Mesendoderm (in vitro differentiated cells): ENCODE results near the gene MACROD2.

Experiments
- DNase-seq: peaks from one replicate; pipeline ENCODE4 v3.0.0; 2013
- H2AK5ac ChIP-seq: 2 replicates; pipeline ENCODE4 v1.6.1; 2013; ENCODE audit warnings: low read length, inconsistent platforms
- H2BK120ac ChIP-seq: 2 replicates; pipeline ENCODE4 v1.6.1; 2013; ENCODE audit warnings: low read depth, mild to moderate bottlenecking, low read length, moderate library complexity, mixed read lengths
- H2BK15ac ChIP-seq: replicated peaks from 2 replicates; pipeline ENCODE4 v1.6.1; 2013; ENCODE audit warnings: low read depth, mild to moderate bottlenecking, moderate library complexity
- H2BK5ac ChIP-seq: 2 replicates; pipeline ENCODE4 v1.6.1; 2013; ENCODE audit warnings: low read length, inconsistent platforms
- H3K18ac ChIP-seq: 2 replicates; pipeline ENCODE4 v1.6.1; 2013; ENCODE audit warnings: mild to moderate bottlenecking, low read length, mixed read lengths
- H3K23ac ChIP-seq: one replicate; pipeline ENCODE4 v1.6.1; 2013; ENCODE audit warnings: low read length
- H3K27ac ChIP-seq: 2 replicates; pipeline ENCODE4 v1.5.1; 2013; ENCODE audit warnings: low read depth, mild to moderate bottlenecking, inconsistent platforms, low read length, moderate library complexity
- H3K27me3 ChIP-seq: 2 replicates; pipeline ENCODE4 v1.6.1; 2013; ENCODE audit warnings: low read length, control low read depth, mild to moderate bottlenecking, inconsistent platforms; ENCODE audit not compliant: insufficient read depth, poor library complexity
- H3K36me3 ChIP-seq: 2 replicates; pipeline ENCODE4 v1.6.1; 2013; ENCODE audit warnings: low read length, inconsistent platforms; ENCODE audit not compliant: control insufficient read depth, insufficient read depth
- H3K4ac ChIP-seq: one replicate; pipeline ENCODE4 v1.6.1; 2013; ENCODE audit warnings: low read depth, mild to moderate bottlenecking, low read length, moderate library complexity
- H3K4me1 ChIP-seq: 2 replicates; pipeline ENCODE4 v1.6.1; 2013; ENCODE audit warnings: low read depth, low read length, inconsistent platforms; ENCODE audit not compliant: control insufficient read depth
- H3K4me2 ChIP-seq: 2 replicates; pipeline ENCODE4 v1.6.1; 2013; ENCODE audit warnings: low read length
- H3K4me3 ChIP-seq: 2 replicates; pipeline ENCODE4 v1.5.1; 2013; ENCODE audit warnings: mild to moderate bottlenecking, low read length
- H3K56ac ChIP-seq: one replicate; pipeline ENCODE4 v1.6.1; 2013; ENCODE audit warnings: low read length
- H3K79me1 ChIP-seq: 2 replicates; pipeline ENCODE4 v1.6.1; 2013; ENCODE audit warnings: low read length, inconsistent platforms
- H3K79me2 ChIP-seq: 2 replicates; pipeline ENCODE4 v1.6.1; 2013; ENCODE audit warnings: mild to moderate bottlenecking, low read length; ENCODE audit not compliant: control insufficient read depth, insufficient read depth
- H3K9ac ChIP-seq: 2 replicates; pipeline ENCODE4 v1.6.1; 2013; ENCODE audit warnings: low read length, inconsistent platforms
- H4K5ac ChIP-seq: one replicate; pipeline ENCODE4 v1.6.1; 2013; ENCODE audit warnings: low read length
- H4K8ac ChIP-seq: one replicate; pipeline ENCODE4 v1.6.1; 2013; ENCODE audit warnings: low read depth, mild to moderate bottlenecking, control low read depth, low read length, moderate library complexity
- WGBS: extraction: QIAGEN DNeasy Blood & Tissue Kit; methylation state at CpG from one replicate; pipeline ENCODE4 v1.1.7; 2013; ENCODE audit warnings: low lambda C conversion rate, missing lambda C conversion rate; ENCODE audit not compliant: insufficient coverage; ENCODE audit errors: extremely low coverage; 5-methylcytosine and 5-hydroxymethylcytosine counted together

Gene MACROD2

GRCh38 chr20:15506311-15506710, 1511.0 kb downstream of the MACROD2 start:
- Histone ChIP-seq H2AK5ac (no peak overlapping the region), H3K4ac (no peak overlapping the region), H3K9ac (no peak overlapping the region), H4K8ac (no peak overlapping the region), H2BK15ac (no peak overlapping the region), H3K23ac (no peak overlapping the region), H3K79me2 (no peaks in the 10 kb centered on the region), H4K5ac (no peak overlapping the region), H3K4me1 (no peaks in the 10 kb centered on the region), H2BK120ac (no peak overlapping the region), H3K4me3 (no peak overlapping the region), H3K56ac (no peak overlapping the region), H3K27me3 (no peaks in the 10 kb centered on the region), H3K18ac (no peak overlapping the region), H3K4me2 (no peak overlapping the region), H3K36me3 (no peaks in the 10 kb centered on the region), H2BK5ac (no peak overlapping the region), H3K79me1 (no peaks in the 10 kb centered on the region), H3K27ac (no peak overlapping the region)
- WGBS = no CpG with 5 or more reads among the region's 5 CpGs
- DNase-seq = no peak

- Histone ChIP-seq H4K8ac (no peak overlapping the region), H3K4ac (no peak overlapping the region), H2BK15ac (no peak overlapping the region), H4K5ac (no peak overlapping the region), H2BK5ac (no peak overlapping the region), H3K27me3 (no peaks in the 10 kb centered on the region), H3K79me1 (no peaks in the 10 kb centered on the region), H2AK5ac (no peak overlapping the region), H3K4me3 (no peak overlapping the region), H3K36me3 (no peaks in the 10 kb centered on the region), H3K18ac (no peak overlapping the region), H3K4me1 (no peaks in the 10 kb centered on the region), H3K79me2 (no peaks in the 10 kb centered on the region), H3K9ac (no peak overlapping the region), H3K4me2 (no peak overlapping the region), H2BK120ac (no peak overlapping the region), H3K56ac (no peak overlapping the region), H3K23ac (no peak overlapping the region), H3K27ac (no peak overlapping the region)
- WGBS = 100% methylated on average over 1 of the region's 3 CpGs
- no peak for DNase-seq
These were observed 1511.8 kb downstream of the MACROD2 start for GRCh38 chr20:15507151-15507550.

- Histone ChIP-seq H3K23ac (no peak overlapping the region), H4K5ac (no peak overlapping the region), H2BK120ac (no peak overlapping the region), H2BK15ac (no peak overlapping the region), H3K79me2 (no peaks in the 10 kb centered on the region), H4K8ac (no peak overlapping the region), H2BK5ac (no peak overlapping the region), H3K56ac (no peak overlapping the region), H2AK5ac (no peak overlapping the region), H3K27ac (no peak overlapping the region), H3K4me1 (no peaks in the 10 kb centered on the region), H3K4me3 (no peak overlapping the region), H3K4ac (no peak overlapping the region), H3K4me2 (no peak overlapping the region), H3K18ac (no peak overlapping the region), H3K79me1 (no peaks in the 10 kb centered on the region), H3K9ac (no peak overlapping the region), H3K27me3 (no peaks in the 10 kb centered on the region), H3K36me3 (no peaks in the 10 kb centered on the region)
- WGBS = no CpG with 5 or more reads among the region's 1 CpG
- no peak for DNase-seq
These were observed 1516.2 kb downstream of the MACROD2 start for GRCh38 chr20:15511551-15511950.

- Histone ChIP-seq H3K4me2 (no peak overlapping the region), H3K23ac (no peak overlapping the region), H3K79me1 (no peaks in the 10 kb centered on the region), H3K9ac (no peak overlapping the region), H3K79me2 (no peaks in the 10 kb centered on the region), H2BK5ac (no peak overlapping the region), H2BK120ac (no peak overlapping the region), H3K18ac (no peak overlapping the region), H4K5ac (no peak overlapping the region), H3K4ac (no peak overlapping the region), H3K36me3 (no peaks in the 10 kb centered on the region), H3K4me3 (no peak overlapping the region), H3K27me3 (no peaks in the 10 kb centered on the region), H2BK15ac (no peak overlapping the region), H4K8ac (no peak overlapping the region), H3K4me1 (no peaks in the 10 kb centered on the region), H3K56ac (no peak overlapping the region), H2AK5ac (no peak overlapping the region), H3K27ac (no peak overlapping the region)
- WGBS = no CpG with 5 or more reads among the region's 5 CpGs
- DNase-seq = no peak
These were observed 1517.6 kb downstream of the MACROD2 start for GRCh38 chr20:15512916-15513315.

- Histone ChIP-seq H3K23ac (no peak overlapping the region), H3K79me2 (no peaks in the 10 kb centered on the region), H3K4me1 (no peaks in the 10 kb centered on the region), H3K18ac (no peak overlapping the region), H3K4me3 (no peak overlapping the region), H3K4ac (no peak overlapping the region), H2BK120ac (no peak overlapping the region), H3K4me2 (no peak overlapping the region), H2BK15ac (no peak overlapping the region), H3K56ac (no peak overlapping the region), H2AK5ac (no peak overlapping the region), H3K9ac (no peak overlapping the region), H4K8ac (no peak overlapping the region), H4K5ac (no peak overlapping the region), H3K27me3 (no peaks in the 10 kb centered on the region), H3K36me3 (no peaks in the 10 kb centered on the region), H3K79me1 (no peaks in the 10 kb centered on the region), H3K27ac (no peak overlapping the region), H2BK5ac (no peak overlapping the region)
- no CpG with 5 or more reads among the region's 2 CpGs for WGBS
- DNase-seq = no peak
These were observed 1520.4 kb downstream of the MACROD2 start for GRCh38 chr20:15515691-15516090.

- no peak overlapping the region for H3K56ac ChIP-seq
- H3K27ac ChIP-seq = no peak overlapping the region
- no peaks in the 10 kb centered on the region for H3K36me3 ChIP-seq
- no peak overlapping the region for H2BK15ac ChIP-seq
- no peak overlapping the region for H2BK120ac ChIP-seq
- DNase-seq = no peak
- H3K9ac ChIP-seq = no peak overlapping the region
- H4K5ac ChIP-seq = no peak overlapping the region
- H3K4me2 ChIP-seq = no peak overlapping the region
- H3K4me3 ChIP-seq = no peak overlapping the region
- H4K8ac ChIP-seq = no peak overlapping the region
- no peak overlapping the region for H3K23ac ChIP-seq
- H2AK5ac ChIP-seq = no peak overlapping the region
- H3K27me3 ChIP-seq = no peaks in the 10 kb centered on the region
- H3K18ac ChIP-seq = no peak overlapping the region
- no peak overlapping the region for H3K4ac ChIP-seq
- no peak overlapping the region for H2BK5ac ChIP-seq
- no peaks in the 10 kb centered on the region for H3K79me2 ChIP-seq
- WGBS = no CpG with 5 or more reads among the region's 6 CpGs
- no peaks in the 10 kb centered on the region for H3K79me1 ChIP-seq
- H3K4me1 ChIP-seq = no peaks in the 10 kb centered on the region
These were observed 1525.7 kb downstream of the MACROD2 start for GRCh38 chr20:15520930-15521524.
